ENCODE measurements around the gene GRM4. TPM values are rescaled to one million over a fixed set of nuclear protein-coding genes. Genes with fewer than 3 reads are reported as not detected.
"Not testable (repeated sequence)": the region's sequence is repeated elsewhere in the genome, so short reads cannot be mapped to it uniquely, and the experiment has no call there.

Gene GRM4
- polyA plus RNA-seq, 1 of the 3 experiments (the other 2 are of a cell fraction), result not detected

DNA sequence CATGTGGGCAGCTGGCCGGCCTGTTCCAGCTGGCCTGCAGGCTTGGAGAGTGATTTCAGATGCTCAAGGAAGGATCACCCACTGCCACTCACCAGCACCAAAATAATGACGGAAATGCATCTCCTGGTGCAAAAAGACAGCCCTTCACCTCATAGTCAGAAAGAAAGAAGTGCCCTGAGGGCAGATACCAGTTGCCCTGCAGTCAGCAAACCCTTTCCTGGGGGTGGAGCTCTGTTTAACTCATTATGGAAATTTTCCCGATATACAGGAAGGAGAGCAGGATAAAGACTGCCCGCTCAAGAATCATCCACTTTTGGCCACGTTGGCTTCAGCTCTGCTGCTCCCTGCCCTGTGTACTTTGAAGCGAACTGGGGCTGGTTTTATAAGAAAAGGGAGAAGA, 127.9 kb downstream of the GRM4 start:
- CTCF ChIA-PET, result interaction anchor here (1.0 kb wide), 1 partner anchor 37 kb away, joined by 3 read pairs; no protein-coding TSS in a partner anchor
- Histone ChIP-seq H3K9ac (no peak overlapping the region), H3F3A (replicated peaks; ENCODE audit: insufficient read depth) (no peaks in the 10 kb centered on the region), H4K20me1 (ENCODE audit: insufficient read depth) (no peaks in the 10 kb centered on the region), H3K36me3 (replicated peaks in 1 of 2; ENCODE audit: control insufficient read depth in 1 of 2, insufficient read depth in 2 of 2, low read length in 1 of 2) (no peaks in the 10 kb centered on the region), H2AFZ (ENCODE audit: low read depth) (no peak overlapping the region), H3K9me2 (no peaks in the 10 kb centered on the region), H3K27ac (ENCODE audit: low read depth in 2 of 2, low read length in 1 of 2) (no peak overlapping the region), H3K27me3 (ENCODE audit: insufficient read depth) (no peaks in the 10 kb centered on the region), H3K9me3 (no peaks in the 10 kb centered on the region), H3K4me3 (ENCODE audit: low read depth in 2 of 2, low read length in 1 of 2) (no peak overlapping the region), H3K4me1 (ENCODE audit: control insufficient read depth in 1 of 2, insufficient read depth in 2 of 2, low read depth in 1 of 2, low read length in 1 of 2) (no peaks in the 10 kb centered on the region; a peak in 1 of 4 replicates), H3K4me2 (no peak overlapping the region), H3K79me2 (ENCODE audit: insufficient read depth) (no peaks in the 10 kb centered on the region)
- WGBS (ENCODE audit: low lambda C conversion rate), result 46% methylated on average over 6 of the region's 6 CpGs
- no peak for DNase-seq
- TF ChIP-seq EP300 (IDR thresholded peaks at IDR 0.05; ENCODE audit: borderline replicate concordance in 1 of 2, low read depth in 1 of 2, low read length in 1 of 2) (no peak), MXI1 (IDR thresholded peaks at IDR 0.05; ENCODE audit: low read depth, low read length) (no peak), RXRA (IDR thresholded peaks at IDR 0.05; ENCODE audit: borderline replicate concordance, low read depth) (no peak), NFIC (IDR thresholded peaks at IDR 0.05; ENCODE audit: borderline replicate concordance) (no peak), FOXJ3 (CRISPR knock-in tag; IDR thresholded peaks at IDR 0.05) (no peak), TCF12 (IDR thresholded peaks at IDR 0.05) (no peak)
- POLR2A ChIA-PET, result no interaction called here

DNA sequence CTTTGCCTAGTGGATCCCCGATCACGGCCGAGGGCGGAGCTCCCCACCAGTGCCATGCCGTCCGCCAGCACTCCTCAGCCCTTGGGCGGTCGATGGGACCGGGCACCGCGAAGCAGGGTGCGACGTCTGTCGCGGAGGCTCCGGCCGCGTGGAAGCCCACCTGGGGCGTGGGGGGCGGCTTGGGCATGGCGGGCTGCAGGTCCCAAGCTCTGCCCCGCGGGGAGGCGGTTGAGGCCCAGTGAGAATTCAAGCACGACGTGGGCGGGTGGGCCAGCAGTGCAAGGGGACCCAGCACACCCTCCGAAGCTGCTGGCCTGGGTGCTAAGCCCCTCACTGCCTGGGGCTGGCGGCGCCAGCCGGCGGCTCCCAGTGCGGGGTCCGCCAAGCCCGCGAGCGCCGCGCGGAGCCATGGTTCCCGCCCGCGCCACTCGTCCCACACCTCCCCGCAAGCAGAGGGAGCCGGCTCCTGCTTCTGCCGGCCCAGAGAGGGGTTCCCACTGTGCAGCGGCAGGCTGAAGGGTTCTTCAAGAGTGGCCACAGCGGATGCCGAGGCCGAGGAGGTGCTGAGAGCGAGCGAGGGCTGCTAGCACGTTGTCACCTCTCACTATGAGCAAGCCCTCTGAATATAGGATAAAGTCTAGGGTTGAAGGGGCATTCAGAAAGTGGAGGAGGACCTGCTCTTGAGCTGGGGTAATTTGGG, 128.6 kb downstream of the GRM4 start:
- Histone ChIP-seq H3K4me2 (no peak overlapping the region), H3K4me1 (ENCODE audit: control insufficient read depth in 1 of 2, insufficient read depth in 2 of 2, low read depth in 1 of 2, low read length in 1 of 2) (no peaks in the 10 kb centered on the region; a peak in 1 of 4 replicates), H3K4me3 (ENCODE audit: low read depth in 2 of 2, low read length in 1 of 2) (no peak overlapping the region), H3K27me3 (ENCODE audit: insufficient read depth) (no peaks in the 10 kb centered on the region), H2AFZ (ENCODE audit: low read depth) (no peak overlapping the region), H3K9me3 (no peaks in the 10 kb centered on the region), H3K79me2 (ENCODE audit: insufficient read depth) (no peaks in the 10 kb centered on the region), H3K9ac (no peak overlapping the region), H3K9me2 (no peaks in the 10 kb centered on the region), H3F3A (replicated peaks; ENCODE audit: insufficient read depth) (no peaks in the 10 kb centered on the region), H3K36me3 (replicated peaks in 1 of 2; ENCODE audit: control insufficient read depth in 1 of 2, insufficient read depth in 2 of 2, low read length in 1 of 2) (no peaks in the 10 kb centered on the region), H4K20me1 (ENCODE audit: insufficient read depth) (no peaks in the 10 kb centered on the region), H3K27ac (ENCODE audit: low read depth in 2 of 2, low read length in 1 of 2) (no peak overlapping the region)
- POLR2A ChIA-PET, result no interaction called here
- no peak for DNase-seq
- WGBS (ENCODE audit: low lambda C conversion rate), result 55% methylated on average over 7 of the region's 54 CpGs
- TF ChIP-seq CHD2 (IDR thresholded peaks at IDR 0.05; ENCODE audit: low read length, partially characterized antibody) (no peak), RAD21 (IDR thresholded peaks at IDR 0.05; ENCODE audit: low read length) (no peak), GABPA (IDR thresholded peaks at IDR 0.05; ENCODE audit: low read depth) (no peak), TEAD4 (IDR thresholded peaks at IDR 0.05; ENCODE audit: borderline replicate concordance, insufficient read depth) (no peak), NRF1 (IDR thresholded peaks at IDR 0.05; ENCODE audit: low read depth, low read length) (no peak), YY1 (IDR thresholded peaks at IDR 0.05; ENCODE audit: low read depth) (no peak), RCOR1 (IDR thresholded peaks at IDR 0.05; ENCODE audit: low read length) (no peak), FOXJ3 (CRISPR knock-in tag; IDR thresholded peaks at IDR 0.05) (no peak), EZH2phosphoT487 (IDR thresholded peaks at IDR 0.05; ENCODE audit: borderline replicate concordance, low read depth) (no peak), FOXM1 (IDR thresholded peaks at IDR 0.05; ENCODE audit: low read depth) (no peak), MEF2A (IDR thresholded peaks at IDR 0.05; ENCODE audit: borderline replicate concordance, low read depth) (no peak), GATA2 (CRISPR knock-in tag; IDR thresholded peaks at IDR 0.05) (no peak), RFX5 (IDR thresholded peaks at IDR 0.05; ENCODE audit: low read length) (no peak), TCF12 (IDR thresholded peaks at IDR 0.05) (no peak), RXRA (IDR thresholded peaks at IDR 0.05; ENCODE audit: borderline replicate concordance, low read depth) (no peak), FOSL2 (IDR thresholded peaks at IDR 0.05; ENCODE audit: borderline replicate concordance, low read depth) (no peak), ELF1 (IDR thresholded peaks at IDR 0.05) (no peak), TAF1 (IDR thresholded peaks at IDR 0.05; ENCODE audit: borderline replicate concordance, low read depth, low read length) (no peak)
- TF ChIP-seq, protein P1, sequence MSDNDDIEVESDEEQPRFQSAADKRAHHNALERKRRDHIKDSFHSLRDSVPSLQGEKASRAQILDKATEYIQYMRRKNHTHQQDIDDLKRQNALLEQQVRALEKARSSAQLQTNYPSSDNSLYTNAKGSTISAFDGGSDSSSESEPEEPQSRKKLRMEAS (IDR thresholded peaks at IDR 0.05; ENCODE audit: low read depth), result no peak
- TF ChIP-seq, protein P2, sequence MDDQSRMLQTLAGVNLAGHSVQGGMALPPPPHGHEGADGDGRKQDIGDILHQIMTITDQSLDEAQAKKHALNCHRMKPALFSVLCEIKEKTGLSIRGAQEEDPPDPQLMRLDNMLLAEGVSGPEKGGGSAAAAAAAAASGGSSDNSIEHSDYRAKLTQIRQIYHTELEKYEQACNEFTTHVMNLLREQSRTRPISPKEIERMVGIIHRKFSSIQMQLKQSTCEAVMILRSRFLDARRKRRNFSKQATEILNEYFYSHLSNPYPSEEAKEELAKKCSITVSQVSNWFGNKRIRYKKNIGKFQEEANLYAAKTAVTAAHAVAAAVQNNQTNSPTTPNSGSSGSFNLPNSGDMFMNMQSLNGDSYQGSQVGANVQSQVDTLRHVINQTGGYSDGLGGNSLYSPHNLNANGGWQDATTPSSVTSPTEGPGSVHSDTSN (IDR thresholded peaks at IDR 0.05), result no peak
- CTCF ChIA-PET, result interaction anchor here (1.0 to 1.8 kb wide), 2 partner anchors 38 to 274 kb away, joined by 3 to 5 read pairs; no protein-coding TSS in a partner anchor

DNA sequence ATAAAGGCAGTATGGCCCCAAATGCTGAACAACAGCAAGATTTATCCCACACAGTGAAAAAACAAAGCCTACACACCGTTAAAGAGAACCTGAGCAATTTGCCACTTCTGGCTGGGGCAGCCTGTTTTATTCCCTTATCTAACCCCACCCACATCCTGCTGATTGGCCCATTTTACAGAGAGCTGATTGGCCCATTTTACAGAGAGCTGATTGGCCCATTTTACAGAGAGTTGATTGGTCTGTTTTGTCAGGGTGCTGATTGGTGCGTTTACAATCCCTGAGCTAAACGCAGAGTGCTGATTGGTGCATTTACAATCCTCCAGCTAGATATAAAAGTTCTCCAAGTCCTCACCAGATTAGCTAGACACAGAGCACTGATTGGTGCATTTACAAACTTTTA, 129.3 kb downstream of the GRM4 start:
- H3K9me2 ChIP-seq; H2AFZ ChIP-seq (ENCODE audit: low read depth); H3K9ac ChIP-seq; H3F3A ChIP-seq (replicated peaks; ENCODE audit: insufficient read depth); H3K9me3 ChIP-seq; H3K4me1 ChIP-seq (ENCODE audit: control insufficient read depth in 1 of 2, insufficient read depth in 2 of 2, low read depth in 1 of 2, low read length in 1 of 2); H3K4me3 ChIP-seq (ENCODE audit: low read depth in 2 of 2, low read length in 1 of 2); POLR2A ChIA-PET; DNase-seq; H3K27me3 ChIP-seq (ENCODE audit: insufficient read depth); H4K20me1 ChIP-seq (ENCODE audit: insufficient read depth); H3K27ac ChIP-seq (ENCODE audit: low read depth in 2 of 2, low read length in 1 of 2); H3K36me3 ChIP-seq (replicated peaks in 1 of 2; ENCODE audit: control insufficient read depth in 1 of 2, insufficient read depth in 2 of 2, low read length in 1 of 2); H3K4me2 ChIP-seq; H3K79me2 ChIP-seq (ENCODE audit: insufficient read depth): not testable (repeated sequence)
- WGBS (ENCODE audit: low lambda C conversion rate), result 80% methylated on average over 3 of the region's 3 CpGs
- CTCF ChIA-PET, result interaction anchor here (1.4 to 1.8 kb wide), 2 partner anchors 247 to 273 kb away, joined by 4 to 5 read pairs; no protein-coding TSS in a partner anchor

All from SK-N-SH (cell line).